Stimulated activated CD8-positive, alpha-beta memory T cell treated with anti-CD3 and anti-CD28 coated beads, Interleukin-12 subunit alpha, Interleukin-12 subunit beta, amount 100 ng/mL, for 24 hours (primary cell): Measurements from ENCODE around the gene LSM7.

Experiments
- DNase-seq: peaks from one replicate; pipeline ENCODE4 v3.0.0-alpha.2; 2020; ENCODE audit errors: extremely low read depth

LSM7 gene

DNA sequence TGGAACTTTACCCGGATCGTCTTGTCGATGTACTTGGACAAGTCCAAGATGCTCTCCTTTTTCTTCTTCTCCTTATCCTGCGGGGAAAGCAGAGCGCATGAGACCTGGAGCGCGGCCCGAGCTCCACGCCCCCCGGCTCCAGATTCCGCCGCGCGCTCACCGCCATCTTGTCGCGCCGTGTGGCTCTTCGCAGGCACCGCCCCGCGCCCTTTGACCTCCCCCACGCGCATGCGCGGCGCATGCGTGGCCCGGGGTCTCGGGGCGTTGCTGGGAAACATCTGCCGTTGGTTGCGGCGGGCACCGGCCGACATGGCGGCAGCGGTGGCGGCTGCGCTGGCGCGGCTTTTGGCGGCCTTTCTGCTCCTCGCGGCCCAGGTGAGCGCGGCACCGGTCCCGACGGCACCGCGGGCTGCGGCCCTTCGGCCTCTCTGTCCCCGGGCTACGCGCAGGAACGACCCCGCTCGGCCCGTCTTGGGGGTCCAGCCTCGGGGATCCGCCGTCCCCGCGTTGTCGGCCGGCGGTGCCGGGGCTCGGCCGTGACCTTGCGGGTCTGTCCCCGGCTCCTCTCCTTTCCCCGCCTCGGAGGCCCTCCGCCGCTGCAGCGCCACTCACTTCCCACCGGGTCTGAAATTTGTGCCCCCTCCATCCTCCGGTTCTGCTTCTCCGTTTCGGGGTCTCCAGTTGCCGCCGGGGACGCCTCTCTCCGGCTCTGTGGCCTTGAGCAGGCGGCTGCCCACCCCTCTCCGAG lies at the start of gene LSM7, which contains the start of gene SPPL2B:
LSM7 (minus strand) TSS at position 186 of the 748 bp plus-strand sequence; CDS start at position 166, 20 bp downstream.
SPPL2B (plus strand) TSS at position 284 of the 748 bp plus-strand sequence; CDS start at position 310, 26 bp downstream.
- peak; percentile 76 for DNase-seq

- DNase-seq: no peak
Observed at GRCh38 chr19:2376784-2377519, 48.6 kb upstream of the LSM7 start.

DNA sequence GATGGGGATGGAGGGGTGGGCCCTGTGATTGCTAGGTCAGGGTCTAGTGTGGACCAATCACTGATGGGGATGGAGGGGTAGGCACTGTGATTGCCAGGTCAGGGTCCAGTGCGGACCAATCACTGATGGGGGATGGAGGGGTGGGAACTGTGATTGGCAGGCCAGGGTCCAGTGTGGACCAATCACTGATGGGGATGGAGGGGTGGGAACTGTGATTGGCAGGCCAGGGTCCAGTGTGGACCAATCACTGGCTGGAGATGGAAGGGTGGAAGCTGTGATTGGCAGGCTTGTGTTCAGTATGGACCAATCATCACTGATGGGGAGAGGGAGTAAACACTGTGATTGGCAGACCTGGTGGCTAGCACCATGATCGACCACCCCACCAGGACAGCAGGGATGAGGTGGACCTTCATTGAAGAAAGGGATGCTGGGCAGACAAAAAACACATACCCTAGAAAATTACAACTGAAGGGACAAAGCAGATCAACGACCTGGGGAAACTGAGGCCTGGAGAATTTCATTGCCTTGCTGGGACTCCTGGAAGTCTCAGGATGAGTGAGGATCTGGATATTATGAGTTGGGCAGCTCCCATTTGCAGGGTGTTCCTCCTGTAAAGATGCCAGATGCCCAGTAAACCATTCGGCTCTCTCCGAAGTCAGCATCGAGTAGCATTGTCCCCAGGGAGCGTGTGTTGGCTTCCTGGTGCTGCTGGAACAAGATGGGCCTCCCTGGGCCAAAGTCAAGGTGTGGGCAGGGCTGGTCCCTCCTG lies 47.2 kb upstream of the LSM7 start:
- DNase-seq: no peak

- DNase-seq: no peak
Observed at GRCh38 chr19:2374808-2375207, 46.4 kb upstream of the LSM7 start.

DNA sequence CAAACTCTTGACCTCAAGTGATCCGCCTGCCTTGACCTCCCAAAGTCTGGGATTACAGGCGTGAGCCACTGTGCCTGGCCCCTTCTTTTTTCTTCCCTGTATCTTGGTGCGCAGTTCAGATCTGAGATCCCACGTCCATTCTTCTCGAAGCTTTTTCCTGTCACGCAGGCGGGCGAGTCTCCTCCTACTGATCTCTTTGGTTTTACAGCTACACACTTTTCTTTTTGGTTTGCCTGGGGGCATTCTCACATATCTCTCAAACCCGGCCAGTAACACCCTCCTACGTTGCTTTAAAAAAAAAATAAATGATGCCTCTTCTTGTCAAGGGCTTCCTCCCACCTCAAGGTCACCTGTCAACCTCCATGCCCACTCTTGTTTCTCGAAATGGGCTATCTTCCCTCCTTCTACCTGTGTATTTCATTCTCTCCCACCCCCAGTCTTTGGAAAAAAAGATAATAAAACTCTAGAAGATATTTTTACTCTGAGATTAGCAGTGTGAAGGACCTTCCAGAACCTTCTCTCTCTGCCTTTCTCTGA lies 43.8 kb upstream of the LSM7 start:
- no peak for DNase-seq

DNA sequence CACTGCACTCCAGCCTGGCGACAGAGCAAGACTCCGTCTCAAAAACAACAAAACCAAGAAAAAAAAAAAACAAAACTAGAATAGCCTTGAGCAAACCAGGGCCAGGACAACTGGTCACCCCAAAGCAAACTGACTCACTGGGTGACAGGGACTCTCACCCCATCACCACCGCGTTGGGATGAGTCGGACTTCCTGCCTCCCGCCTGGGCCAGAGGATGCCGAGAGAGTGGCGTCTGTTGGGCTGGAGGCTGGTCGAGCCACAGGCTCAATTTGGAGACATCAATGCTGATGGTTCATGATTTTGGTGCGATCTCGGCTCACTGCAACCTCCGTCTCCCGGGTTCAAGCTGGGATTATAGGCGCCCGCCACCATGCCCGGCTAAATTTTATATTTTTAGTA lies 43.3 kb upstream of the LSM7 start:
- DNase-seq: no peak

- no peak for DNase-seq
Observed at GRCh38 chr19:2365201-2365970, 37.0 kb upstream of the LSM7 start.

- DNase-seq: no peak
Observed at GRCh38 chr19:2363419-2363818, 35.0 kb upstream of the LSM7 start.

GRCh38 chr19:2362970-2363300 lies 34.5 kb upstream of the LSM7 start:
- no peak for DNase-seq

- no peak for DNase-seq
Observed at GRCh38 chr19:2362046-2362969, 33.9 kb upstream of the LSM7 start.

GRCh38 chr19:2361246-2362045 lies 33.1 kb upstream of the LSM7 start:
- no peak for DNase-seq

GRCh38 chr19:2360833-2361232 lies 32.4 kb upstream of the LSM7 start:
- no peak for DNase-seq

GRCh38 chr19:2359992-2360685 lies 31.8 kb upstream of the LSM7 start, which contains the start of gene TMPRSS9:
TMPRSS9 (plus strand) TSS chr19:2360265; CDS start chr19:2389786, 29,521 bp downstream.
- no peak for DNase-seq

DNA sequence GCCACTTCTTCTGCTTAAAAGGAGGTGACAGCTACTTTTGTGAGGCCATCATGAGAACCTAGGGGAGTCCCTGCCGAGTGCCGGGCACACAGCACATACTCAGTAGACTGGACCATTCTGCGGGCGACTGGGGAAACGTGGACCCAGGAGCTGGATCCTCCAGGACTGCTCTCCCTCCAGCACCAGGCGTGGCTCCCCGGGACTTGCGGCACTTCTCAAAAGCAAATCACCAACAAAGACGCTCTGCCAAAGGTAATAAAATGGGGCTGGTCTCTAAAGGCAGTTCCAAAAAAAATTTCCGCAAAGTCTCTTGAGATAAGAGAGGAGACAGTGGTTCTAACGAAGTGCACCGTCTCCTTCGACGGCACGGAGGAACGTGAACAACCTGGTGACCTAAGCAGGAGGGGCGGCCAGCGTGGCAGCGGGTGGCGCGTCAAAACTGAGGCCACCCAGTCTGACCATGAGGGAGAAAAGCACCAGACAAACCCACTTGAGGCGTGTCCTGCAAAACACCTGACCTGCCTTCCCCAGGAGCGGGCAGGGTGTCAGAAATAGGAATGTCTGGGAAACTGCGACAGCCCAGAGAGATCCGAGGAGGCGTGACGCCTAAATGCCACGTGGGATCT lies 30.3 kb upstream of the LSM7 start:
- no peak for DNase-seq

DNA sequence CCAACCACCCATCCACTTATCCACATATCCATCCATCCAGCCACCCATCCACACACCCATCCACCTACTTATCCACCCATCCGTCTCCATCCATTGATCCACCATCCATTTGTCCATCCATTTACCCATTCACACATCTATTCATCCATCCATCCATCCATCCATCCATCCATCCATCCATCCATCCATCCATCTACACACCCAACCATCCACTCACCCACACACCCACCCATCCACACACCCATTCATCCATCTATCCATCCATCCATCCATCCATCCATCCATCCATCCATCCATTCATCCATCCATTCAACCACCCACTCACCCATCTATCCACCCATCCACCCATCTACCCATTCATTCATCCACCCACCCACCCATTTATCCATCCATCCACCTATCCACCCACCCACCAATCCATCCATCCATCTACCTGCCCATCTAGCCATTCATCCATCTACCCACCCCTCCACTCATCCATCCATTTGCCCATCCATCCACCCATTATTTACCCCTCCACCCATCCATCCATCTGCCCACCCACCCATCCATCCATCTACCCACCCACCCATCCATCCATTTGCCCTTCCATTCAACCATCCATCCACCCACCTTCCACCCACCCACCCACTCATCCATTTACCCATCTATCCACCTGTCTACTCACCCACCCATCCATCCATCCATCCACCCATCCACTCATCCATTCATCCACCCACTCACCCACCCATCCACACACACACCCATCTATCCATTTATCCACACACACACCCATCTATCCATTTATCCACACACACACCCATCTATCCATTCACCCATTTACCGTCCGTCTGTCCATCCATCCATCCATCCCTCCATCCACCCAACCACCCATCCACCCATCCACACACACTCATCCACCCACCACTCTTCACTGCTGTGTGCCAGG lies 29.2 kb upstream of the LSM7 start:
- DNase-seq: no peak

DNA sequence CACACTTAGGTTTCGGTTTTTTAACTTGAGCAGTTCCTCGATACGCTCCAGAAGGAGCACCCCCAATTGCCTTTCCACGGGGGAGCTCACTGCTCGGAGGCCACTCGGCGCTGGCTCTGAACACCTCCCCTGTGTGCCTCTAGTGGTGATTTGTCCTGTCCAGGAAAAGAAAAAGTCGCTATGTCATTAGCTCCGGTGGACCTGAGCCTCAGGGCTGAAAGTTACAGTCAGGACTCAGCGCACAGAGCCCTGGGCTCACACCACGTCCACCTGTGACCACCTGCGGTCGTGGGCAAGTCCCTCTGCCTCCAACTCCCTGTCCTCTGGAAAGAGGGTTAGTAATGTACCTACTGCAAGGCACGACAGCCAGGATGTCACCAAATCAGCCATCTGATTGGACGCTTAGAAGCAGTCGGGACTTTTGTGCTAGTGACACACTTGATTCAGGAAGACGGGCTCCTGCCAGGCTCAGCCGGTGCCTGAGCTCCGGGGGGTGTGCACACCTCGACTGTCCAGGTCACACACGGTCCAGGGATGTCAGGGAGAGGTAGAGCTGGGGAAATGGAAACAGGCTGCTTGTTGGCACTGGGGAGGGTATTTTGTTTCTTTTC lies 27.8 kb upstream of the LSM7 start:
- no peak for DNase-seq
